ENCODE measurements around the gene NOS1AP.

GRCh38 chr1:162056579-162056978, 12.9 kb upstream of the NOS1AP start:
- TF ChIP-seq ELF4 (IDR thresholded peaks at IDR 0.05) (no peak), PKNOX1 (IDR thresholded peaks at IDR 0.05) (no peak), FOXM1 (IDR thresholded peaks at IDR 0.05; ENCODE audit: borderline replicate concordance) (no peak), SUZ12 (IDR thresholded peaks at IDR 0.05) (no peak), ZNF384 (IDR thresholded peaks at IDR 0.05) (no peak), BHLHE40 (IDR thresholded peaks at IDR 0.05; ENCODE audit: borderline replicate concordance) (no peak)
